Measurements from ENCODE around the gene MINK1. TPM values are rescaled to one million over a fixed set of nuclear protein-coding genes. Genes with fewer than 3 reads are reported as not detected.

Gene MINK1
- total RNA-seq, 1 experiment from 2014 or later: 68.8 TPM

DNA sequence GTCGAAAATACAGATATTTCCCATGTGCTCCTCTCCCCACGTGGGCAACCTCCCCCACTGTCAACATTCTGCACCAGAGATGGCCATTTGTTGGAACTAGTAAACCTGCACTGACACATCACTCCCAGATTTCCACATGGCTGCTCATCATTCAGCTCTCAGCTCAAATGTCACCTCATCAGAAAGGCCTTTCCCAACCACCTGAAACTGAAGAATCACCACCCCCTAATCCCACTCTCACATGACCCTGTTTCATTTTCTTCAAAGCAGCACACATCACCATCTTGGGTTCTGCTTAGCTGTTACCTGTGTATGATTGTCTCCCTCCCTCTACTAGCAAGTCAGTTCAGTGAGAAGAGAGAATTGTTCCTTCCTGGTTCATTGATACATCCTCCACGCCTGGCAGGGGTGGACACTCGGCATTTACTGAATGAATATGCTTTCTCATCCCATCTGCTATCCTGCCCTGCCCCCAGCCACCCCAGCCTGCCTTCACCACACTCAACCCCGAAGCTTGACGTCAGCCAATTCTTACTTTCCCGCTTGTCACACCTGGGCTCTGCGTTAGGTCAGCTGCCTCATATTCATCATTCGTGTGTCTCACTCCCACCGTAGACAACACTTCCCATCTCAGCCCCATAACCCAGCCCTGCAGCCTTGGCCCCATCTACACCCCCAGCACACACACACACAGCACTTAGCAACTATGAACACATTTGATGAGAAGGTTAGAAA lies 32.5 kb upstream of the MINK1 start:
- Histone ChIP-seq H3K4me2 (ENCODE audit: insufficient read depth, insufficient read length, low read length) (no peak overlapping the region), H2BK15ac (ENCODE audit: low read depth, low read length) (no peak overlapping the region), H3K23me2 (ENCODE audit: insufficient read length, low read depth, low read length, poor library complexity, severe bottlenecking) (peaks cover 4% of the 10 kb centered on the region), H3K56ac (ENCODE audit: insufficient read length, low read depth, low read length) (no peak overlapping the region), H2BK120ac (ENCODE audit: low read depth, low read length, poor library complexity, severe bottlenecking) (no peak overlapping the region), H4K5ac (ENCODE audit: insufficient read length, low read depth, low read length) (no peak overlapping the region), H3K27me3 (ENCODE audit: insufficient read depth, low read length) (no peaks in the 10 kb centered on the region), H2AFZ (ENCODE audit: low read length) (no peak overlapping the region), H3K9ac (ENCODE audit: extremely low read depth, insufficient read length, low read length) (no peak overlapping the region), H4K8ac (replicated peaks; ENCODE audit: insufficient read length, low read depth, low read length) (no peak overlapping the region), H3K14ac (ENCODE audit: insufficient read depth, low read length) (no peak overlapping the region), H3K18ac (ENCODE audit: insufficient read length, low read depth, low read length) (no peak overlapping the region), H3K4me1 (ENCODE audit: insufficient read depth, low read length) (no peaks in the 10 kb centered on the region), H3K4ac (ENCODE audit: low read depth, low read length) (no peak overlapping the region), H2AK5ac (ENCODE audit: insufficient read length, low read length) (no peak overlapping the region), H3T11ph (ENCODE audit: low read length) (no peak overlapping the region), H4K91ac (ENCODE audit: insufficient read length, low read depth, low read length) (no peak overlapping the region), H3K9me3 (ENCODE audit: control insufficient read depth, low read depth, low read length) (no peaks in the 10 kb centered on the region), H2BK20ac (ENCODE audit: low read depth, low read length, poor library complexity, severe bottlenecking) (no peak overlapping the region), H2BK12ac (ENCODE audit: insufficient read length, low read depth, low read length) (no peak overlapping the region), H3K79me2 (ENCODE audit: insufficient read depth, low read length) (no peaks in the 10 kb centered on the region), H3K23ac (ENCODE audit: insufficient read length, low read depth, low read length) (no peak overlapping the region), H2BK5ac (ENCODE audit: insufficient read length, low read length) (no peak overlapping the region), H3K27ac (ENCODE audit: insufficient read length, low read depth, low read length) (no peak overlapping the region), H3K79me1 (ENCODE audit: insufficient read depth, low read depth, low read length, poor library complexity, severe bottlenecking) (no peaks in the 10 kb centered on the region), H4K20me1 (ENCODE audit: control insufficient read depth, insufficient read depth, insufficient read length) (no peaks in the 10 kb centered on the region)
- peak overlapping the region in 2 of 3 experiments; percentile 12 to 40; a peak in 3 of 7 replicates for H3K27ac Mint-ChIP-seq
- H3K36me3 Mint-ChIP-seq (ENCODE audit: insufficient read depth in 1 of 3, low read depth in 3 of 3): peaks cover 16 to 25% (median 19%) of the 10 kb centered on the region in 3 experiments; a peak in 6 of 7 replicates
- H3K4me3 Mint-ChIP-seq: peak overlapping the region in 1 of 2 experiments; percentile 15; a peak in 1 of 5 replicates
- no peaks in the 10 kb centered on the region for H3K9me3 Mint-ChIP-seq
- TF ChIP-seq, protein P1, sequence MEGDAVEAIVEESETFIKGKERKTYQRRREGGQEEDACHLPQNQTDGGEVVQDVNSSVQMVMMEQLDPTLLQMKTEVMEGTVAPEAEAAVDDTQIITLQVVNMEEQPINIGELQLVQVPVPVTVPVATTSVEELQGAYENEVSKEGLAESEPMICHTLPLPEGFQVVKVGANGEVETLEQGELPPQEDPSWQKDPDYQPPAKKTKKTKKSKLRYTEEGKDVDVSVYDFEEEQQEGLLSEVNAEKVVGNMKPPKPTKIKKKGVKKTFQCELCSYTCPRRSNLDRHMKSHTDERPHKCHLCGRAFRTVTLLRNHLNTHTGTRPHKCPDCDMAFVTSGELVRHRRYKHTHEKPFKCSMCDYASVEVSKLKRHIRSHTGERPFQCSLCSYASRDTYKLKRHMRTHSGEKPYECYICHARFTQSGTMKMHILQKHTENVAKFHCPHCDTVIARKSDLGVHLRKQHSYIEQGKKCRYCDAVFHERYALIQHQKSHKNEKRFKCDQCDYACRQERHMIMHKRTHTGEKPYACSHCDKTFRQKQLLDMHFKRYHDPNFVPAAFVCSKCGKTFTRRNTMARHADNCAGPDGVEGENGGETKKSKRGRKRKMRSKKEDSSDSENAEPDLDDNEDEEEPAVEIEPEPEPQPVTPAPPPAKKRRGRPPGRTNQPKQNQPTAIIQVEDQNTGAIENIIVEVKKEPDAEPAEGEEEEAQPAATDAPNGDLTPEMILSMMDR (conservative IDR thresholded peaks at IDR 0.05): no peak
- WGBS (ENCODE audit: extremely low coverage, insufficient read length, low lambda C conversion rate): no CpG with 5 or more reads among the region's 10 CpGs
- no peaks in the 10 kb centered on the region for H3K27me3 Mint-ChIP-seq (ENCODE audit: low read depth)
- no peak for DNase-seq
- peaks cover 2 to 12% of the 10 kb centered on the region in 2 experiments; a peak in 2 of 4 replicates for H3K4me1 Mint-ChIP-seq
